ENCODE results near the gene NEIL3. TPM values are rescaled to one million over a fixed set of nuclear protein-coding genes. Genes with fewer than 3 reads are reported as not detected.

The NEIL3 gene
- total RNA-seq, 2 experiments from 2014 or later = 16.6 to 18.7 TPM

DNA sequence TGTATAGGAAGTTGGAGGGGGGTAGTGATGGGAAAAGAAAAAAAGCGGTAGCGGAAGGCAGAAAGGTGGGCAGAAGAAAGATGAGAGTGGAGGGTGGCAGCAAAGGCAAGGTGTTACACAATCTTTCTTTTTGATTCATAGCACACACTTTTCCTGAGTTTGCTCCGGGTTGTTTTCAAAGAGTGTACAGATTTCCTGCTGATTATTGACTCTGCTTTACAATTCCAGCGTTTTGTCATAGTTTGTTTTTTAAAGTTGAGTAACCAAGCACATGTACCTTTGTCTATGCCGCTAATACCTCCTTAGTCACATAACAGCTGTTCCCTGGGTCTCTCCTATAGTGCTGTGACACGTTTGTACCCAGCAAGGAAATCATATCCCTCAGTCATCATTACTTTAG is 82.3 kb downstream of the NEIL3 start:
- Mint-ChIP-seq H3K4me1 (ENCODE audit: low read depth) (peaks cover 28% of the 10 kb centered on the region), H3K9me3 (no peaks in the 10 kb centered on the region), H3K27ac (peak overlapping the region; percentile 8), H3K36me3 (ENCODE audit: low read depth) (no peaks in the 10 kb centered on the region), H3K27me3 (no peaks in the 10 kb centered on the region), H3K4me3 (peak overlapping the region; percentile 48)
- DNase-seq = no peak
- ChIA-PET POLR2A (no interaction called here), CTCF (interaction anchor here (1.1 kb wide), 1 partner anchor 12 kb away, joined by 3 read pairs; no protein-coding TSS in a partner anchor)
- intact Hi-C loops (cut with micrococcal nuclease) = no loop called here
- TF ChIP-seq, protein P1, sequence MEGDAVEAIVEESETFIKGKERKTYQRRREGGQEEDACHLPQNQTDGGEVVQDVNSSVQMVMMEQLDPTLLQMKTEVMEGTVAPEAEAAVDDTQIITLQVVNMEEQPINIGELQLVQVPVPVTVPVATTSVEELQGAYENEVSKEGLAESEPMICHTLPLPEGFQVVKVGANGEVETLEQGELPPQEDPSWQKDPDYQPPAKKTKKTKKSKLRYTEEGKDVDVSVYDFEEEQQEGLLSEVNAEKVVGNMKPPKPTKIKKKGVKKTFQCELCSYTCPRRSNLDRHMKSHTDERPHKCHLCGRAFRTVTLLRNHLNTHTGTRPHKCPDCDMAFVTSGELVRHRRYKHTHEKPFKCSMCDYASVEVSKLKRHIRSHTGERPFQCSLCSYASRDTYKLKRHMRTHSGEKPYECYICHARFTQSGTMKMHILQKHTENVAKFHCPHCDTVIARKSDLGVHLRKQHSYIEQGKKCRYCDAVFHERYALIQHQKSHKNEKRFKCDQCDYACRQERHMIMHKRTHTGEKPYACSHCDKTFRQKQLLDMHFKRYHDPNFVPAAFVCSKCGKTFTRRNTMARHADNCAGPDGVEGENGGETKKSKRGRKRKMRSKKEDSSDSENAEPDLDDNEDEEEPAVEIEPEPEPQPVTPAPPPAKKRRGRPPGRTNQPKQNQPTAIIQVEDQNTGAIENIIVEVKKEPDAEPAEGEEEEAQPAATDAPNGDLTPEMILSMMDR (IDR thresholded peaks at IDR 0.05) = no peak
- no peak for ATAC-seq

DNA sequence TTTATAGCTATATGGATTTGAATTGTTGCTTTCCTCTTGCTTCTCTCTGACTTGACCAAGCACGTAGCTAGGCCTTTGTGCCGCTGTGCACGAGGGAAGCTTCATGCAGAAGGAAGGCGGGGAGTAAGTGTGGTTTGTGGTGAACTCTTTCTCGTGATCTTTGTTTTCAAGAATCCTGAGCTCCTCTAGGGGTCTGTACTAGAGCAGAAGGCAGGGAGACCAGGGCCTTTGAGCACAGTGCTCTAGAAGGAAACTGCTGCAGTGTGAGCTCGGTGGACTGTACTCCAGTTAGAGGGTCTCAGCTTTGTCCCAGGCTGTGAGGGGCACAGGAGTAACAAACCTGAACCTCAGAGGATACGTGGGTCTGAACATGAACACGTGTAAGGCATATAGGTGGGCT is 83.6 kb downstream of the NEIL3 start:
- POLR2A ChIA-PET = interaction anchor here (0.8 to 2.0 kb wide), 3 partner anchors 10 to 49 kb away, joined by 3 to 14 read pairs (median 3); partner anchors contain the start of gene AGA
- ATAC-seq (peak; percentile 88), DNase-seq (peak; percentile 76)
- CTCF ChIA-PET = interaction anchor here (0.8 to 1.8 kb wide), 7 partner anchors 8 to 143 kb away, joined by 3 to 7 read pairs (median 4); partner anchors contain the start of gene AGA
- Mint-ChIP-seq H3K27me3 (no peaks in the 10 kb centered on the region), H3K4me3 (peak overlapping the region; percentile 7), H3K9me3 (no peaks in the 10 kb centered on the region), H3K27ac (peak overlapping the region; percentile 18), H3K36me3 (ENCODE audit: low read depth) (no peaks in the 10 kb centered on the region), H3K4me1 (ENCODE audit: low read depth) (peaks cover 28% of the 10 kb centered on the region)
- TF ChIP-seq, protein P1 (IDR thresholded peaks at IDR 0.05) = no peak
- intact Hi-C loops (cut with micrococcal nuclease) = no loop called here

DNA sequence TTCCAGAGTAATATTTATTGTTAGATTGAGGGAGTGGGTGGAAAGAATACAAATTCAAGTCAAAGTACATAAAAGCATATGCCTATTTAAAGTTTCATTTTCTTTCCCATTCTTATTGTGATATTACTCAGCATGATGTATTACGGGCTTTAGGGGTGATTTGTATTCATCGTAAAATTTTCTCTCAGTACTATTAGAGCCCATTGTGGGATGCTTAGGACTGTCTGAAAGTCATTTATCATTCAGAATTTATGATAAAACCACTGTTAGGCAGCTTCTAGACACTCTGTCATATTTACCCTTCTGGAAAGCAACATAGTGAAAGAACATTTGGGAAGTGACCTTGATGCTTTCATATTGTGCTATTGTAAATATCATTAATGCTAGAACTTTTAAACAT is 86.7 kb downstream of the NEIL3 start:
- CTCF ChIA-PET = no interaction called here
- H3K4me3 Mint-ChIP-seq = no peak overlapping the region
- no peaks in the 10 kb centered on the region for H3K36me3 Mint-ChIP-seq (ENCODE audit: low read depth)
- H3K4me1 Mint-ChIP-seq (ENCODE audit: low read depth) = peaks cover 42% of the 10 kb centered on the region
- ATAC-seq = no peak
- no peaks in the 10 kb centered on the region for H3K27me3 Mint-ChIP-seq
- POLR2A ChIA-PET = no interaction called here
- TF ChIP-seq, protein P1 (IDR thresholded peaks at IDR 0.05) = no peak
- no peak for DNase-seq
- H3K27ac Mint-ChIP-seq = no peak overlapping the region
- H3K9me3 Mint-ChIP-seq = no peaks in the 10 kb centered on the region
- intact Hi-C loops (cut with micrococcal nuclease) = no loop called here

DNA sequence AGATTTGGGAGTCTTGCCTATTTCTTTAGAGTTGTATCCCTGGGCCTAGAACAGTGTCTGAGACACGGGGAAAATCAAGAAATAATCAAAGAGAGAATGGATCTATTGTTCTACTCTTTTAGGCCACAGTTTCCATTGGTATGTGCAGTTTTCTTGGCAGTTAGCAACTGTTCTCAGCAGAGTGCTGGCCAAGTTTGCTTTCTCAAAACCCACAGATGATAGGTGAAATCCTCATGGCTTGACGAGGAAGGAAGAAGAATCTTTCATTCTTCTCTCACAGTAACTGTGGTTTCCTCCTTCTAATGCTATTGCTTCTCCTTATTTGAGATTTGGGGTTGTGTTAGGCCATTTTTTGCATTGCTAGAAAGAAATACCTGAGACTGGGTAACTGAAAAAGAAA is 90.4 kb downstream of the NEIL3 start:
- H3K27me3 Mint-ChIP-seq = no peaks in the 10 kb centered on the region
- no peak for ATAC-seq
- H3K4me1 Mint-ChIP-seq (ENCODE audit: low read depth) = peaks cover 38% of the 10 kb centered on the region
- CTCF ChIA-PET = no interaction called here
- no peak overlapping the region for H3K4me3 Mint-ChIP-seq
- TF ChIP-seq, protein P1 (IDR thresholded peaks at IDR 0.05) = no peak
- H3K9me3 Mint-ChIP-seq = no peaks in the 10 kb centered on the region
- no peak for DNase-seq
- intact Hi-C loops (cut with micrococcal nuclease) = no loop called here
- H3K36me3 Mint-ChIP-seq (ENCODE audit: low read depth) = no peaks in the 10 kb centered on the region
- POLR2A ChIA-PET = no interaction called here
- peak overlapping the region; percentile 24 for H3K27ac Mint-ChIP-seq

DNA sequence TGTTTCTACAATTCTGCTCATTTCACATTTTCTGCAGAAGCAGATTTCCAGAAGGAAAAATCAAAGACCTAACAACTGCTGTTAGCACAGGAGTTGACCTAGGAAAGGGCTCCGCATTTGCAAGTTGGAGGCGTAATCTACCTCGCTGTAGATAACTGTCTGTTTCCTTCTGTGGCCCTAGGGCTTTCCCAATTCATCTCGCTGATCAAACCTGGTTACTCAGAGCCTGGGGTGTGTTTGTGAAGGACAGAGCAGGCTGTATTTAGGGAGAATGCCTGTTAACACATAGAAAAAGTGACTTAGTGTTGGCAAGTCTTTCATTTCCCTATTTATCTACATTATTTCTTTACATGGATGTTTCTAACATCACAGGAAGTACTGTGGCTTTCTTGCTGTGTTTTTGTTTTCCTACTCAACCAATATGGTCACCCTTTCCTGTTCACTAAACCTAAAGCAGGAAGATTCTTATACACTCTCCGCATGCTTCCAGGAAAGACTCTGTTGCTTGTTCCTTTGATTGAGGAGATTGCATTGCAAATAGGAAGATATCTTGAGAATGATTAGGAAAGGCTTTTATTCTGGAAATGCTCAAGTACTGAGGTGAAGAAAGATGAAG is 92.1 kb downstream of the NEIL3 start:
- ChIA-PET POLR2A (no interaction called here), CTCF (no interaction called here)
- no peaks in the 10 kb centered on the region for H3K9me3 Mint-ChIP-seq
- H3K27me3 Mint-ChIP-seq = no peaks in the 10 kb centered on the region
- intact Hi-C loops (cut with micrococcal nuclease) = no loop called here
- TF ChIP-seq, protein P1 (IDR thresholded peaks at IDR 0.05) = no peak
- peaks cover 38% of the 10 kb centered on the region for H3K4me1 Mint-ChIP-seq (ENCODE audit: low read depth)
- peak overlapping the region; percentile 54 for H3K27ac Mint-ChIP-seq
- no peak for ATAC-seq
- no peaks in the 10 kb centered on the region for H3K36me3 Mint-ChIP-seq (ENCODE audit: low read depth)
- DNase-seq = no peak
- H3K4me3 Mint-ChIP-seq = no peak overlapping the region
